GM23338 (cell line): ENCODE results near the gene OCA2. TPM values are rescaled to one million over a fixed set of nuclear protein-coding genes. Genes with fewer than 3 reads are reported as not detected.

Experiments used
- ATAC-seq: fragments of 200-7000 bp; cut with Tn5 transposase; 3 replicates; pipeline ENCODE4 v1.9.1; 2020
- DNase-seq: peaks from one replicate; pipeline ENCODE4 v3.0.0-alpha.2; 2015; ENCODE audit warnings: low spot score
- H2AFZ ChIP-seq: fragments of 200-600 bp; sonication (generic); 2 replicates; pipeline ENCODE4 v1.8.0; 2016; ENCODE audit warnings: antibody characterized with exemption, mild to moderate bottlenecking, moderate library complexity
- H3F3A ChIP-seq: fragments of 200-600 bp; sonication (generic); replicated peaks from 2 replicates; pipeline ENCODE4 v1.8.0; 2017; ENCODE audit warnings: antibody characterized with exemption, mixed run types, low read depth
- H3K27ac ChIP-seq: fragments of 200-600 bp; sonication (generic); 2 replicates; pipeline ENCODE4 v1.6.1; 2016; ENCODE audit warnings: low read depth
- H3K27me3 ChIP-seq: fragments of 200-600 bp; sonication (generic); 2 replicates; pipeline ENCODE4 v1.8.0; 2016; ENCODE audit warnings: mild to moderate bottlenecking, mixed run types, moderate library complexity; ENCODE audit not compliant: insufficient read depth
- H3K36me3 ChIP-seq: fragments of 200-600 bp; sonication (generic); 2 replicates; pipeline ENCODE4 v1.8.0; 2016; ENCODE audit warnings: mild to moderate bottlenecking; ENCODE audit not compliant: insufficient read depth
- H3K4me1 ChIP-seq: fragments of 200-600 bp; sonication (generic); 2 replicates; pipeline ENCODE4 v1.8.0; 2016; ENCODE audit warnings: mild to moderate bottlenecking, moderate library complexity; ENCODE audit not compliant: insufficient read depth
- H3K4me2 ChIP-seq: fragments of 200-600 bp; sonication (generic); 2 replicates; pipeline ENCODE4 v1.7.1; 2017; ENCODE audit warnings: mixed run types
- H3K4me3 ChIP-seq: fragments of 200-600 bp; sonication (generic); 2 replicates; pipeline ENCODE4 v1.6.1; 2016; ENCODE audit warnings: mixed run types
- H3K79me2 ChIP-seq: fragments of 200-600 bp; sonication (generic); replicated peaks from 2 replicates; pipeline ENCODE4 v1.8.0; 2017; ENCODE audit warnings: mild to moderate bottlenecking; ENCODE audit not compliant: insufficient read depth
- H3K9me2 ChIP-seq: fragments of 200-600 bp; sonication (generic); 2 replicates; pipeline ENCODE4 v1.8.0; 2017; ENCODE audit not compliant: insufficient read depth
- H4K20me1 ChIP-seq: fragments of 200-600 bp; sonication (generic); replicated peaks from 2 replicates; pipeline ENCODE4 v1.8.0; 2017; ENCODE audit warnings: mild to moderate bottlenecking; ENCODE audit not compliant: insufficient read depth
- H3K27ac Mint-ChIP-seq: 2 replicates; pipeline ENCODE4 v1.8.0; 2020; ENCODE audit warnings: inconsistent platforms, mild to moderate bottlenecking, moderate library complexity, mixed read lengths
- H3K27me3 Mint-ChIP-seq: 3 replicates; pipeline ENCODE4 v1.8.0; 2022; ENCODE audit warnings: low read depth, mild to moderate bottlenecking, moderate library complexity, mixed read lengths, inconsistent platforms; ENCODE audit not compliant: insufficient read depth, poor library complexity
- H3K36me3 Mint-ChIP-seq: 3 replicates; pipeline ENCODE4 v1.8.0; 2021; ENCODE audit warnings: low read depth, mild to moderate bottlenecking, inconsistent platforms, moderate library complexity, mixed read lengths
- H3K4me1 Mint-ChIP-seq: 3 replicates; pipeline ENCODE4 v1.8.0; 2020; ENCODE audit warnings: mild to moderate bottlenecking, inconsistent platforms, mixed read lengths
- H3K4me3 Mint-ChIP-seq: 3 replicates; pipeline ENCODE4 v1.8.0; 2021; ENCODE audit warnings: moderate library complexity, mild to moderate bottlenecking, inconsistent platforms, mixed read lengths
- H3K9me3 Mint-ChIP-seq: 3 replicates; pipeline ENCODE4 v1.8.0; 2020; ENCODE audit warnings: moderate library complexity, mild to moderate bottlenecking, inconsistent platforms, mixed read lengths
- CREB1 ChIP-seq: fragments of 250-450 bp; sonication (Bioruptor Pico); IDR thresholded peaks from 2 replicates; pipeline ENCODE4 v1.5.0; 2020; ENCODE audit warnings: low read depth, mild to moderate bottlenecking, moderate library complexity
- EZH2 ChIP-seq: fragments of 200-600 bp; sonication (generic); IDR thresholded peaks from one replicate; pipeline ENCODE4 v1.8.0; 2017; ENCODE audit warnings: antibody characterized with exemption, mild to moderate bottlenecking, low read depth; ENCODE audit not compliant: unreplicated experiment
- EZH2phosphoT487 ChIP-seq: fragments of 200-600 bp; sonication (generic); IDR thresholded peaks from one replicate; pipeline ENCODE4 v1.8.1; 2018; ENCODE audit warnings: antibody characterized with exemption; ENCODE audit not compliant: unreplicated experiment
- JUNB ChIP-seq: IDR thresholded peaks from one replicate; pipeline ENCODE4 v1.6.1; 2016; ENCODE audit warnings: antibody characterized with exemption; ENCODE audit not compliant: unreplicated experiment
- NANOG ChIP-seq: IDR thresholded peaks from 2 replicates; pipeline ENCODE4 v1.6.1; 2016; ENCODE audit warnings: antibody characterized with exemption, borderline replicate concordance
- POLR2AphosphoS5 ChIP-seq: IDR thresholded peaks from 2 replicates; pipeline ENCODE4 v1.6.1; 2016; ENCODE audit warnings: antibody characterized with exemption, low read depth
- REST ChIP-seq: IDR thresholded peaks from one replicate; pipeline ENCODE4 v1.6.1; 2018; ENCODE audit warnings: antibody characterized with exemption; ENCODE audit not compliant: unreplicated experiment
- STAT1 ChIP-seq: IDR thresholded peaks from one replicate; pipeline ENCODE4 v1.6.1; 2016; ENCODE audit warnings: antibody characterized with exemption; ENCODE audit not compliant: unreplicated experiment
- ZNF114 ChIP-seq: fragments of 250-450 bp; sonication (Bioruptor Pico); IDR thresholded peaks from 2 replicates; pipeline ENCODE4 v1.5.0; 2020; ENCODE audit warnings: mild to moderate bottlenecking, moderate library complexity
- ZNF331 ChIP-seq: fragments of 250-450 bp; sonication (Bioruptor Pico); IDR thresholded peaks from 2 replicates; pipeline ENCODE4 v1.5.0; 2020; ENCODE audit warnings: low read depth, mild to moderate bottlenecking, moderate library complexity
- ZNF462 ChIP-seq: fragments of 250-450 bp; sonication (Bioruptor Pico); IDR thresholded peaks from 2 replicates; pipeline ENCODE4 v1.5.0; 2020; ENCODE audit warnings: mild to moderate bottlenecking, moderate library complexity
- polyA plus RNA-seq: library from polyadenylated mRNA; unstranded; fragments of >200 nt; fragmentation: Nextera tagmentation; extraction: Ambion mirVana; gene quantifications from 2 replicates; pipeline ENCODE4 v1.2.1, GENCODE V29; 2016
- total RNA-seq: library from RNA; depleted of rRNA; stranded (reverse); fragments of >200 nt; shearing (Covaris generic); gene quantifications from 2 replicates; pipeline ENCODE4 v1.2.3, GENCODE V29; 2014
- TF ChIP-seq, protein P1 (sequence below): IDR thresholded peaks from 2 replicates; pipeline ENCODE4 v1.6.1; 2016; ENCODE audit warnings: antibody characterized with exemption
- TF ChIP-seq, protein P2 (sequence below), 2 experiments: fragments of 200-600 bp in 1 of 2; sonication (generic) in 1 of 2; conservative IDR thresholded peaks; 2 replicates each; pipeline versions ENCODE4 v1.5.1 to v1.6.1; 2016 to 2017; ENCODE audit warnings: antibody characterized with exemption in 2 of 2, low read depth in 2 of 2, mild to moderate bottlenecking in 2 of 2, moderate library complexity in 1 of 2

The OCA2 gene
- total and polyA plus RNA-seq, 2 experiments from 2014 or later, result 0.40 to 0.69 TPM

GRCh38 chr15:28132524-28133275 lies 33.6 kb upstream of the OCA2 start:
- no peak overlapping the region for H3K4me3 ChIP-seq
- peaks cover 30% of the 10 kb centered on the region for H3K4me1 Mint-ChIP-seq
- H3K27ac Mint-ChIP-seq, result peak overlapping the region; percentile 87
- H3K4me2 ChIP-seq, result no peak overlapping the region; the same call in 1 of the 2 replicates
- H3K4me3 Mint-ChIP-seq, result 0 out of 3 replicates have a peak overlapping the region, but pooled peaks have one; percentile 6
- no peaks in the 10 kb centered on the region for H3F3A ChIP-seq
- peaks cover 15% of the 10 kb centered on the region for H3K4me1 ChIP-seq
- TF ChIP-seq ZNF114 (CRISPR knock-in tag), result no peak
- no peak for TF ChIP-seq CREB1 (CRISPR knock-in tag)
- no peak for TF ChIP-seq ZNF331 (CRISPR knock-in tag)
- no peak for TF ChIP-seq EZH2phosphoT487
- TF ChIP-seq REST, result no peak
- TF ChIP-seq STAT1, result no peak
- no peak for TF ChIP-seq EZH2
- TF ChIP-seq POLR2AphosphoS5, result no peak
- TF ChIP-seq JUNB, result no peak
- no peak for TF ChIP-seq ZNF462
- TF ChIP-seq, protein P1, sequence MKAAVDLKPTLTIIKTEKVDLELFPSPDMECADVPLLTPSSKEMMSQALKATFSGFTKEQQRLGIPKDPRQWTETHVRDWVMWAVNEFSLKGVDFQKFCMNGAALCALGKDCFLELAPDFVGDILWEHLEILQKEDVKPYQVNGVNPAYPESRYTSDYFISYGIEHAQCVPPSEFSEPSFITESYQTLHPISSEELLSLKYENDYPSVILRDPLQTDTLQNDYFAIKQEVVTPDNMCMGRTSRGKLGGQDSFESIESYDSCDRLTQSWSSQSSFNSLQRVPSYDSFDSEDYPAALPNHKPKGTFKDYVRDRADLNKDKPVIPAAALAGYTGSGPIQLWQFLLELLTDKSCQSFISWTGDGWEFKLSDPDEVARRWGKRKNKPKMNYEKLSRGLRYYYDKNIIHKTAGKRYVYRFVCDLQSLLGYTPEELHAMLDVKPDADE, result no peak
- TF ChIP-seq, protein P2, sequence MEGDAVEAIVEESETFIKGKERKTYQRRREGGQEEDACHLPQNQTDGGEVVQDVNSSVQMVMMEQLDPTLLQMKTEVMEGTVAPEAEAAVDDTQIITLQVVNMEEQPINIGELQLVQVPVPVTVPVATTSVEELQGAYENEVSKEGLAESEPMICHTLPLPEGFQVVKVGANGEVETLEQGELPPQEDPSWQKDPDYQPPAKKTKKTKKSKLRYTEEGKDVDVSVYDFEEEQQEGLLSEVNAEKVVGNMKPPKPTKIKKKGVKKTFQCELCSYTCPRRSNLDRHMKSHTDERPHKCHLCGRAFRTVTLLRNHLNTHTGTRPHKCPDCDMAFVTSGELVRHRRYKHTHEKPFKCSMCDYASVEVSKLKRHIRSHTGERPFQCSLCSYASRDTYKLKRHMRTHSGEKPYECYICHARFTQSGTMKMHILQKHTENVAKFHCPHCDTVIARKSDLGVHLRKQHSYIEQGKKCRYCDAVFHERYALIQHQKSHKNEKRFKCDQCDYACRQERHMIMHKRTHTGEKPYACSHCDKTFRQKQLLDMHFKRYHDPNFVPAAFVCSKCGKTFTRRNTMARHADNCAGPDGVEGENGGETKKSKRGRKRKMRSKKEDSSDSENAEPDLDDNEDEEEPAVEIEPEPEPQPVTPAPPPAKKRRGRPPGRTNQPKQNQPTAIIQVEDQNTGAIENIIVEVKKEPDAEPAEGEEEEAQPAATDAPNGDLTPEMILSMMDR (conservative IDR thresholded peaks at IDR 0.05; ENCODE audit: low read depth in 2 of 2), result no peak
- TF ChIP-seq NANOG, result no peak
- H3K79me2 ChIP-seq, result no peaks in the 10 kb centered on the region
- no peaks in the 10 kb centered on the region for H3K9me2 ChIP-seq
- no peak overlapping the region for H2AFZ ChIP-seq
- H3K9me3 Mint-ChIP-seq, result no peaks in the 10 kb centered on the region
- DNase-seq (no peak), ATAC-seq (no peak)
- H4K20me1 ChIP-seq, result no peaks in the 10 kb centered on the region
- no peaks in the 10 kb centered on the region for H3K27me3 Mint-ChIP-seq
- H3K27ac ChIP-seq, result no peak overlapping the region
- H3K36me3 Mint-ChIP-seq, result peaks cover 64% of the 10 kb centered on the region
- H3K36me3 ChIP-seq, result peaks cover 6% of the 10 kb centered on the region; the same call in 1 of the 2 replicates
- H3K27me3 ChIP-seq, result no peaks in the 10 kb centered on the region
